Endothelial cell of umbilical vein (primary cell): ENCODE data around the gene MUC22. TPM values are rescaled to one million over a fixed set of nuclear protein-coding genes. Genes with fewer than 3 reads are reported as not detected.

Source experiments
- BruUV-seq: library from RNA; stranded (reverse); fragments of 400-500 nt; replicated peaks from 2 replicates; lab custom pipeline; 2021; lab: Mats Ljungman, UMichigan
- CTCF ChIA-PET: fragments of 300-600, 350-600 bp; sonication (Branson Sonifier 250); formaldehyde crosslinking; loops from one replicate; lab custom pipeline; 2021; ENCODE audit warnings: antibody characterized with exemption, inconsistent platforms; lab: Charles Lee
- POLR2A ChIA-PET: fragments of 300-600, 350-600 bp; sonication (Branson Sonifier 250); formaldehyde crosslinking; loops from one replicate; lab custom pipeline; 2021; ENCODE audit warnings: antibody characterized with exemption, inconsistent platforms; lab: Charles Lee
- DNase-seq: peaks from one replicate; pipeline ENCODE4 v3.0.0-alpha.2; 2011; ENCODE audit warnings: low read depth, low spot score
- FAIRE-seq: peaks from 2 replicates; lab custom pipeline; 2011; peaks lifted over from hg19 to GRCh38; lab: Jason Lieb, UNC
- H2AFZ ChIP-seq: 2 replicates; pipeline ENCODE4 v1.6.0; 2012; ENCODE audit warnings: low read depth, low read length, control low read depth, inconsistent platforms
- H3K27ac ChIP-seq: 2 replicates; pipeline ENCODE4 v1.5.1; 2011; ENCODE audit warnings: low read depth, mild to moderate bottlenecking, control low read depth, low read length, moderate library complexity; ENCODE audit not compliant: insufficient read depth
- H3K27me3 ChIP-seq, 2 experiments: 2 replicates each; pipeline versions ENCODE4 v1.6.0 to v1.6.1; 2011; ENCODE audit warnings: low read length in 2 of 2, mixed read lengths in 1 of 2; ENCODE audit not compliant: control insufficient read depth in 2 of 2, insufficient read depth in 2 of 2
- H3K36me3 ChIP-seq, 2 experiments: 2 replicates in 1 of 2; 3 replicates in 1 of 2; pipeline ENCODE4 v1.5.1; 2011; ENCODE audit warnings: low read length in 2 of 2, mild to moderate bottlenecking in 1 of 2, moderate library complexity in 1 of 2; ENCODE audit not compliant: control insufficient read depth in 2 of 2, insufficient read depth in 2 of 2; ENCODE audit errors: extremely low read depth in 1 of 2
- H3K4me1 ChIP-seq: 3 replicates; pipeline ENCODE4 v1.5.1; 2011; ENCODE audit warnings: mild to moderate bottlenecking, low read length; ENCODE audit not compliant: control insufficient read depth, insufficient read depth; ENCODE audit errors: extremely low read depth
- H3K4me2 ChIP-seq: 2 replicates; pipeline ENCODE4 v1.6.1; 2011; ENCODE audit warnings: low read length, control low read depth, mixed read lengths; ENCODE audit not compliant: insufficient read depth
- H3K4me3 ChIP-seq, 3 experiments: fragments of 200-600 bp in 1 of 3; sonication (generic), shearing (Covaris generic) in 1 of 3; replicated peaks in 1 of 3; 2 replicates each; pipeline ENCODE4 v1.5.1; 2011 to 2016; ENCODE audit warnings: control low read depth in 3 of 3, low read length in 3 of 3, mild to moderate bottlenecking in 2 of 3, inconsistent platforms in 1 of 3, low read depth in 1 of 3, moderate library complexity in 1 of 3; ENCODE audit not compliant: insufficient read depth in 1 of 3
- H3K79me2 ChIP-seq: 2 replicates; pipeline ENCODE4 v1.6.0; 2012; ENCODE audit warnings: low read length, inconsistent platforms; ENCODE audit not compliant: control insufficient read depth, insufficient read depth
- H3K9ac ChIP-seq: replicated peaks from 2 replicates; pipeline ENCODE3; 2011; ENCODE audit warnings: low read length, control low read depth; ENCODE audit not compliant: insufficient read depth; ENCODE audit errors: extremely low read depth
- H3K9me1 ChIP-seq: replicated peaks from 3 replicates; pipeline ENCODE4 v1.6.0; 2011; ENCODE audit warnings: mild to moderate bottlenecking, low read length; ENCODE audit not compliant: control insufficient read depth, insufficient read depth; ENCODE audit errors: extremely low read depth
- H3K9me3 ChIP-seq: replicated peaks from 2 replicates; pipeline ENCODE4 v1.5.1; 2012; ENCODE audit warnings: low read length, inconsistent platforms; ENCODE audit not compliant: control insufficient read depth, insufficient read depth
- H4K20me1 ChIP-seq: replicated peaks from 2 replicates; pipeline ENCODE3; 2011; ENCODE audit warnings: mild to moderate bottlenecking, low read length; ENCODE audit not compliant: control insufficient read depth, insufficient read depth; ENCODE audit errors: extremely low read depth
- EZH2 ChIP-seq: IDR thresholded peaks from 2 replicates; pipeline ENCODE4 v1.6.1; 2012; ENCODE audit warnings: borderline replicate concordance, low read depth, mild to moderate bottlenecking, moderate library complexity, low read length, inconsistent platforms; ENCODE audit not compliant: severe bottlenecking
- FOS ChIP-seq: IDR thresholded peaks from 2 replicates; pipeline ENCODE4 v1.6.1; 2011; ENCODE audit warnings: mild to moderate bottlenecking, low read length, moderate library complexity, borderline replicate concordance; ENCODE audit not compliant: insufficient read depth
- GATA2 ChIP-seq: IDR thresholded peaks from 2 replicates; pipeline ENCODE4 v1.7.0; 2011; ENCODE audit warnings: low read depth, mild to moderate bottlenecking, moderate library complexity, mixed read lengths, low read length; ENCODE audit not compliant: insufficient read length, insufficient read depth
- MYC ChIP-seq: IDR thresholded peaks from one replicate; pipeline ENCODE4 v1.6.1; 2011; ENCODE audit warnings: mild to moderate bottlenecking, low read depth, low read length
- POLR2AphosphoS5 ChIP-seq: IDR thresholded peaks from 2 replicates; pipeline ENCODE4 v1.6.1; 2012; ENCODE audit warnings: low read depth, mild to moderate bottlenecking, control low read depth, low read length, moderate library complexity; ENCODE audit not compliant: insufficient read depth
- dilution Hi-C: fragments of 300-500 bp; cut with MboI; formaldehyde crosslinking; loops from one replicate; pipeline ENCODE4 v1.15.0; 2019; ENCODE audit warnings: low sequenced_read_pairs; ENCODE audit not compliant: extremely low pct_ligation_motif_present
- intact Hi-C: fragments of 100-400 bp; cut with micrococcal nuclease; formaldehyde crosslinking; loops from one replicate; pipeline ENCODE4 v1.10.0; 2022
- polyA plus RNA-seq, 4 experiments: library from polyadenylated mRNA; depleted of rRNA in 3 of 4; stranded (reverse) in 3 of 4; unstranded in 1 of 4; fragments of >200 nt; gene quantifications; 2 replicates each; pipeline versions ENCODE4 v1.2.1 to v1.2.3, GENCODE V29; 2011 to 2012; ENCODE audit warnings: missing spikeins in 1 of 4
- total RNA-seq: library from RNA; stranded (reverse); gene quantifications from 2 replicates; pipeline ENCODE4 v1.2.3, GENCODE V29; 2021

MUC22 gene
- total and polyA plus RNA-seq, 2 donors (not counting 3 experiments of a cell fraction or from before 2014, with no cell fraction given) = not detected

DNA sequence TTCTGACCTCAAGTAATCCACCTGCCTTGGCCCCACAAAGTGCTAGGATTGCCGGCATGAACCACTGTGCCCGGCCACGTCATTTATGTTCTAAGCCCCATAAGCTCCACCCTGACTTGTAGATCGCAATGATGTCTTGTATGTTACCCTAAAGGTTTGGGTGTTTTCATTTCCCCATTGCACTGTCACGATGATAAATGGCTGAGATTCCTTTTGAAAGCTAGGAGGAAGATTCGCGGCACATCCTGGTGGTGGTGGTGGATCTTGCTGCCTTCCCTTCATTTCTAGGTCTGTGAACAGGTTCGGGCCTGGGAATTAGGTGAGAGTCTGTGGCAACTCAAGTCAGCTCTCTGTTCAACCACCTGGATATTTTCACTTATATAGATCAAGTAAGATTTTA, 28.3 kb downstream of the MUC22 start:
- intact Hi-C loops = no loop called here
- no TSS peak for BruUV-seq
- no peaks in the 10 kb centered on the region for H3K36me3 ChIP-seq
- CTCF ChIA-PET = interaction anchor here (1.2 to 2.0 kb wide), 2 partner anchors 30 to 96 kb away, joined by 3 to 5 read pairs; no protein-coding TSS in a partner anchor
- H3K4me3 ChIP-seq = no peak overlapping the region
- H3K9me1 ChIP-seq = no peaks in the 10 kb centered on the region
- no peaks in the 10 kb centered on the region for H3K4me1 ChIP-seq
- H3K27ac ChIP-seq = no peak overlapping the region
- H3K9me3 ChIP-seq = no peaks in the 10 kb centered on the region
- POLR2A ChIA-PET = no interaction called here
- dilution Hi-C loops = no loop called here
- H3K79me2 ChIP-seq = no peaks in the 10 kb centered on the region
- H3K9ac ChIP-seq = no peak overlapping the region
- H3K4me2 ChIP-seq = no peak overlapping the region
- H4K20me1 ChIP-seq = no peaks in the 10 kb centered on the region
- TF ChIP-seq POLR2AphosphoS5 = no peak
- no peak for TF ChIP-seq EZH2
- TF ChIP-seq GATA2 = no peak
- TF ChIP-seq MYC = no peak
- DNase-seq = no peak
- H3K27me3 ChIP-seq = peaks cover 9 to 16% of the 10 kb centered on the region in 2 experiments
- no peak overlapping the region for H2AFZ ChIP-seq
- no peak for FAIRE-seq

DNA sequence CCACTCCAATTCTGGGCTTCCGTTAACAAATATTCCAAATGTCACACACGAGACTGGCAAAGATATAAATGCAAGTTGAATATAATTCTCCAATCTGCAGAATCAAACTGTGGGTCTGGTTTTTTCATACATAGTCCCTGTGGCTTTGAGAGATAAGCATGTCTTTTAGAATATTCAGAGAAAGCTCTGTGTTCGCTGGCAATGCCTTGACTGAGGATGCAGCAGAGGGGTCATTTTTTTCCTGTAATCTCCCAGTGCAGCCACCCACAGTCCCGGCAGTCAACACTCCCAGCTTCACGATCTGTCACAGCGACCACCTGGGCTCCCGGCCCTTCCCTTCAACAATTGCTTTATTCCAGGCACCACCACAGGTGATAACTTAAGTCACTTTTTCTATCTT, 30.5 kb downstream of the MUC22 start:
- H3K9ac ChIP-seq = no peak overlapping the region
- peaks cover 8 to 15% of the 10 kb centered on the region in 2 experiments for H3K27me3 ChIP-seq
- ChIA-PET CTCF (interaction anchor here (1.0 to 1.3 kb wide), 2 partner anchors 25 to 125 kb away, joined by 3 to 4 read pairs; no protein-coding TSS in a partner anchor), POLR2A (no interaction called here)
- no peak overlapping the region for H3K4me3 ChIP-seq
- TF ChIP-seq FOS (no peak), EZH2 (no peak)
- no peaks in the 10 kb centered on the region for H3K36me3 ChIP-seq
- FAIRE-seq (no peak), DNase-seq (no peak)
- no peaks in the 10 kb centered on the region for H3K9me3 ChIP-seq
- no peaks in the 10 kb centered on the region for H4K20me1 ChIP-seq
- H3K9me1 ChIP-seq = no peaks in the 10 kb centered on the region
- dilution Hi-C loops = no loop called here
- no peak overlapping the region for H2AFZ ChIP-seq
- no peak overlapping the region for H3K4me2 ChIP-seq
- intact Hi-C loops = no loop called here
- no peaks in the 10 kb centered on the region for H3K4me1 ChIP-seq
- no TSS peak for BruUV-seq
- no peaks in the 10 kb centered on the region for H3K79me2 ChIP-seq
- no peak overlapping the region for H3K27ac ChIP-seq
